GM19023 (cell line): Measurements from ENCODE around the gene CALML6.
A peak's percentile ranks its signal among the peaks of the same experiment; 100 is the strongest.

Source experiments
- ATAC-seq: cut with Tn5 transposase; IDR thresholded peaks from one replicate; pipeline ENCODE4 v1.9.1; 2021; ENCODE audit warnings: mild to moderate bottlenecking, moderate library complexity; ENCODE audit not compliant: unreplicated experiment

Gene CALML6

GRCh38 chr1:1910033-1910465 is 5.0 kb upstream of the CALML6 start:
- no peak for ATAC-seq

GRCh38 chr1:1910651-1911331 is 4.3 kb upstream of the CALML6 start:
- ATAC-seq: no peak

- no peak for ATAC-seq
These were observed 3.6 kb upstream of the CALML6 start for GRCh38 chr1:1911350-1912041.

GRCh38 chr1:1914101-1914970 is 724 bp upstream of the CALML6 start:
- ATAC-seq: no peak

GRCh38 chr1:1915911-1916840 is 1.1 kb downstream of the CALML6 start:
- no peak for ATAC-seq

- no peak for ATAC-seq
These were observed 1.8 kb downstream of the CALML6 start for GRCh38 chr1:1916851-1917251.

GRCh38 chr1:1917304-1917976 is 2.4 kb downstream of the CALML6 start:
- no peak for ATAC-seq

- ATAC-seq: no peak
These were observed 3.2 kb downstream of the CALML6 start for GRCh38 chr1:1917995-1918900.

GRCh38 chr1:1918901-1919303 is 3.8 kb downstream of the CALML6 start, which contains the start of gene TMEM52:
Gene TMEM52, minus strand, starts transcription at chr1:1919279. Its CDS starts 14 bp downstream, at chr1:1919265.
- peak; percentile 22 for ATAC-seq

- ATAC-seq: peak; percentile 79
These were observed 4.4 kb downstream of the CALML6 start for GRCh38 chr1:1919304-1920056.

- no peak for ATAC-seq
These were observed 5.1 kb downstream of the CALML6 start for GRCh38 chr1:1920057-1920607.

GRCh38 chr1:1920608-1921458 is 5.8 kb downstream of the CALML6 start:
- no peak for ATAC-seq

- no peak for ATAC-seq
These were observed 6.4 kb downstream of the CALML6 start for GRCh38 chr1:1921459-1921862.

- ATAC-seq: no peak
These were observed 7.0 kb downstream of the CALML6 start for GRCh38 chr1:1921901-1922701.

GRCh38 chr1:1922702-1922955 is 7.6 kb downstream of the CALML6 start:
- ATAC-seq: no peak
